GM19372 (cell line): Measurements from ENCODE around the gene SLX4.

Source experiments
- ATAC-seq: cut with Tn5 transposase; IDR thresholded peaks from one replicate; pipeline ENCODE4 v1.9.1; 2021; ENCODE audit warnings: mild to moderate bottlenecking, low read depth, moderate library complexity; ENCODE audit not compliant: unreplicated experiment

Gene SLX4

DNA sequence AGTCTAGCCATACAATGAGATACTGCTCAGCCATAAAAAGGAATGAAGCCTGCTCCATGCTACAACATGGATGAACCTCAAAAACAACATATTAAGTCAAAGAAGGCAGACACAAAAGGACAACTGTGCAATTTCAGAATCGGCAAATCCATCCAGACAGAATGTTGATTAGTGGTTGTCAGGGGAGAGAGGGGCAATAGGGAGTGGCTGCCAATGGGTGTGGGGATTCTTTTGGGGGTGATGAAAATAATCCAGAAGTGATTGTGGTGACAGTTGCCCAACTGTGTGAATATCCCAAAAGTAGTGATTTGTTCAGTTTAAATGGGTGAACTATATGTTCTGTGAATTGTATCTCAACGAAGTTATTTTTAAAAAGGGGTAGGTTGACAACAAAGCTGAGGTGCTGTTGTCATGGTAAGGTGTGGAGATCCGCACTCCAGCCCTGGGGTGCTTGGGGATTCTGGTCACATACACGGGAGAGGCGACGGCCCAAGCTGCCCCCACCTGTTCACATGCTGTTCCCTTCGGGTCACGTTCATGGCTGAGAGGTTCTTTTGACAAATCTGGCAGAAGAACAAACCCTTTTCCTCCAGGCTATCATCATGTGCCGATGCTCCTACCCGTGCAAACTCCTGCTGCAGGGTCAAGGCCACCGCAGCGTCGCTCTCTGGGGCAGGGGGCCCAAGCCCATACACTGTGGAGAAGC lies 9.6 kb downstream of the SLX4 start:
- ATAC-seq: no peak

DNA sequence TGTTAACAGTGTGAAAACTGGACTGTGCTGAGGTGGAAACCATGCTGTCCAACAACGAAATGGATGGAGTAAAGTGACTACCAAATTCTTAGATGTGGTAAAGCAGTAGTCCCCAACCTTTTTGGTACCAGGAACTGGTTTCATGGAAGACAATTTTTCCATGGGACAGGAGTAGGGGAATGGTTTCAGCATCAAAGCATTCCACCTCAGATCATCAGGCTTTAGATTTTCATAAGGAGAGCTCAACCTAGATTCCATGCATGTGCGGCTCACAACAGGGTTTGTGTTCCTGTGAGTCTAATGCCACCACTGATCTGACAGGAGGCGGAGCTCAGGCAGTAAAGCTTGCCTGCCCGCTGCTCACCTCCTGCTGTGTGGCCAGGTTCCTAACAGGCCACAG lies 11.5 kb downstream of the SLX4 start:
- no peak for ATAC-seq

DNA sequence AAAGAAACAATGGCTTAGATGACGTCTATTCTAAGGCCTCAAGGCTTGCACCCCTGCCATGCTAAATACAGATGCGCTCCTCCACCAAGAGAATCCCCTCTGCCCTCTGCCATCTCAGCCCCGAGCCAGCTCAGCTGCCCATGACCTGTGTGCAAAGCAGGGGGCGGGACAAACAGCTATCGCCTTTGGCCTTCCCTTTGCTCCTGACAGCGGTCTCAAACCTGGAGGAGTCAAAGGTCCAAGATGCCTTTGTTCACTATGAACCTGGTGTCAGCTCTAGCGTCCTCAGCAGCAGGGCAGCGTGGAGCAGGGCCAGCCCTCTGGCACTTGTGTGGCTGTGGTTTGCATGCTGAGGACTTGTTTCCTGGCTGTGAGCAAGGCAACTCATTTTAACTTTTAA lies 12.3 kb downstream of the SLX4 start:
- no peak for ATAC-seq

DNA sequence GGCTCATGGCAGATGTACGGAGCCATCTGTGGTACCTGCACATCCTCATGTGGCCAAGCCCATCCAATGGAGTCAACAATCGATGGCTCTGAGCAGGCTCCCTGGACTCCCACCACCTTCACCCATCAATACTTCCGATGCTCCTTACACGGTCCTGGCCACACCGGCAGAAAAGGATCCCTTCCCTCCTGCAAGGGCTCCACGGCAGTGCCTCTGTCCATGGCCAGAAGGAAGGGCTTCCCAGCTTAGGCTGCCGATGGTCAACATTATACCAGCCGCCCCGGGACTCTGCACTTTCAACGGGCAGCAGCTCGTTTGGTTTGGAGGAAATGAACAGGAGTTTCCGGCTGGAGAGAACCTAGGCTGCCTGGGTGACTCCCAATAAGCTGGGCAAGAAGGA lies 13.2 kb downstream of the SLX4 start:
- no peak for ATAC-seq

DNA sequence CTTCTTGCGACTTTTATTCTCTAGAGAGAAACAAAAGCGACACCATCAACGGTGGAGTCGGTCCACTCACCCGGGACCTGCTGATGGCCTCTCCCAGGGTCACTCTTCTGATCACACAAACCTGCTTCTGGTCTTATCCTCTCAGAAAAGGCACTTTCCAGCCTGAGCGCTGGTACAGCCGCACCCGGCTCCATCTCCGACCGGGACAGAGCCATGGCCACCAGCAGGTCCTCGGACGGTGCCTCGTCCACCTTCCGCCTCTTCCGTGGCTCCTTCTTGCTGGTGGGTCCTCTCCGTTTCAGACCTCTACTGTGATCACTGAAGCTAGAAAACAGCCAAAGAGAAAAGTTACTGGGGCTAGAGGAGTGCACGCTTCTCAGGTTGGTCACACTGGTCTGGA lies 13.7 kb downstream of the SLX4 start:
- ATAC-seq: no peak

DNA sequence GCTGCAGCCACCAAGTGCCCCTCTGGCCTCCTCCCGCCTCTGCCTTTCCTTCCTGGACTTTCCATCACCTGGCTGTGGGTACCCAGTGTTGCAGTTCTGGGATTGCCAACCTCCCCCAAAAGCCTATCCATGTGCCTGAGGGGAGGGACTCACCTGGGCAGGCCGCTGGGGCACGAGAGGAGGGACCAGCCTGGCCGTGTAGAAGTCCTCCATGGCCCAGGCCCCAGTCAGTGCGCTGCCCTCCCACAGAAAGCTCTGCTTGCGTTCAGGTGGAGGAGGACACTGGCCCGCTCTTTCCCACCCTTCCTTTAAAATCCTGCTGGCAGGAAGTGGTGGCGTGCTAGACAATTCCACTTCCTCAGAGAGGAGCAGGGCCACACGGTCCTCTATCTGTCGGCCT lies 14.2 kb downstream of the SLX4 start:
- no peak for ATAC-seq

DNA sequence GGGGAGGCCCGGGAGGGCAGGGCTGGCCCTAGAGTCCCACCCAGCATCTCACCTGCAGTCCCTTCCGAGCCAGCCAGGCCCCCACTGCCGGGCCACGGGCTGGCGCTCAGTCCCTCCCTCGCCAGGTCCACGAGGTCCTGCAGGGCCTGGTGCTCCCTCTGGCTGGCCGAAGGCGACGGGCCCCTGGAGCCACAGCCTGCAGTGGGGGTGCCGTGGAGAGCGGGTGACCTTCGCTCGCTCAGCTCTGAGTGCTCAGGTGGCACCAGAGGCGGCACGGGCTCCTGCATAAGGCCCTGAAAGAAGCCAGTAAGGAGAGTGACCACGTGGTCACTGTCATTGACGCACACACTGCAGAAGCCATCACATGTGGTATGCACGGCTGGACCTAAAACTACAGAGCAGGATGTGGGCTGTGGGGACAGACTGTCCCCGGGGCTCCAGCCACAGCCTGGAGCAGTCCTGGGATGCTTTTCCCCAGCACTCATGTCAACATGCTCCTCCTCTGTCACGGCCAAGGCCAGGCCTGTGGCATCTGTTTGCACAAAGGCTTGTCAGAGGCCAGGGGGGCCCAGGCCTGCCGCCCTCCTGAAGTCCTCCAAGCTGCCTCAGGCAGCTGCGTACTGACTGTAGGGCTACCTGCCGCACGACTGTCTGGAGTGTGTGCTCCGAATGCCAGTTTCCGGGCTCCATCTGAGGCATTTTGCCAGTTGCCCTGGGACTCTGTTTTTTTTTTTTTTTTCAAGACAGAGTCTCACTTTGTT lies 15.1 kb downstream of the SLX4 start:
- ATAC-seq: no peak

DNA sequence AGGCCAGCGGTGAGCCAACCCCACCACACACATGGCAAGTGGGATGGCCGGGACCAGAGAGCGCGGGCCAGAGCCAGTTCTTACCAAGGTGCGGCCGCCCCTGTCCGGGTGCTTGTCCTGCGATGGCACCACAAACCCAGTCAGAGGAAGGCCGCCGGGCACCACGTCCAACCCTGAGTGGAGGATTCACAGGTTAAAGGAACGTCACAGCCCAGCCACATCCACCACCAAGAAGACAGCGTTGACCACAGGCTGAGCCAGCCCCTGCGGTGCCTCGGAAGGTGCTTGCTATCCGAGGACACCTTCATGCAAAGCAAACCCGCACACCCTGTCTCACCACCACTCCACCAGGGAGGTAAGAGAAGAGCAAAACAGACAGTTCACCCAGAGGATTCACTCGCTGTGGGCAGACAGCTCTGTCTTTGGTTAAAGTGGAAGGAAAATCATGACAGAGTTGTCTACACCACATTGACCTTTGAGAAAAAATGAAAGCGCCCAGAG lies 15.8 kb downstream of the SLX4 start:
- ATAC-seq: no peak

DNA sequence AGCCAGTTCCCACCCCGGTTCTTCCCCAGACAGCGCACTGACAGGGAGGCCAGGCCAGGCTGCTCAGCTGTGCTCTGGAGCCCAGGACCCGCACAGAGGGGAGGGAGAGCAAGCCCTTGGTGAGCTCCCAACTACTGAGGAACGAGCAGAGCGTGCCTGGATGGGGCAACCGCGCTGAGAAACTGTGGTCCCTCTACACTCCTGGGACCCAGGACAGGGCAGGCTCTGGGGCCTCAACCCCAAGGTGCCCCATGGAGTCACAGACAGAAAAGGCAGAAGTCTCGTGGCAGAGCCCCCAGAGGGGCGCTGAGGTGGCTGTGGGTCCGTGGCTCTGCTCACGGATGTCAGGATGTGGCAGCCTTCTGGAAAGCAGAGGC lies 16.3 kb downstream of the SLX4 start:
- ATAC-seq: no peak

DNA sequence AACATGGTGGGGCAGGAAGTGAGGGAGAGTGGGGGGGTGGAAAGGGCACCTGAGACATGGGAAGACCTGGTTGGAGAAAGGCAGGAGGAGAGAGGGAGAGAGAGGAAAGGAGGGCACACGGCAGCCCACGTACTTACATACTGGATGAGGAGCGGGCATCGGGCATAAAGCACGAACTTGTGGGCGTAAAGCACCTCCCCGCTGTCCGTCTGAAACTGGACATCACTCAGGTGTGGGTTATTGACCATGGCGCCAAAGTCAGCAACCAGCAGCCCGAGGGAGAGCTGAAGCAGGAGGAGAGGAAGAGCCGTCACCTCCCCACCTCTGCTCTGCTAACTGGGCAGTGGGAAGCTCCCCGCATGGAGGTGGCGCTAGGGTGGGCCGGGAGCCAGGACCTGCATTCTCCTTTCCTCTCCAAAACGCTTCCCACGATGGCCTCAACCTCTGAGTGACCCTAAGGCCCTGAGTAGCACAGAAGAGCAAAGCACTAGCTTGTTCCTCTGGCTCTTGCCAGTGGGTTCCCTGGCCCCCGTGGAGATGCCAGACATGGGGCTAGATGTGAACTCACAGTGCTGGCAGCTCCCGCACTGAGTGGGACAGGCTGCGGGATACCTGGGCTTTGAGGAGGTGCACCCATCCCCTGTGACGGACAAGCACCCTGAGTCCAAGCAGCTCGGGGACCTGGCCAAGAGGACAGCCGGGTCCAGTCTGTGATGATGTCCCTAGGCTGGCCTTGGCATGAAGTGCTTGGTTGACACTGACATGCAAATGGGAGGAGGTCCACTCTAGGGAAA lies 16.9 kb downstream of the SLX4 start:
- ATAC-seq: no peak

DNA sequence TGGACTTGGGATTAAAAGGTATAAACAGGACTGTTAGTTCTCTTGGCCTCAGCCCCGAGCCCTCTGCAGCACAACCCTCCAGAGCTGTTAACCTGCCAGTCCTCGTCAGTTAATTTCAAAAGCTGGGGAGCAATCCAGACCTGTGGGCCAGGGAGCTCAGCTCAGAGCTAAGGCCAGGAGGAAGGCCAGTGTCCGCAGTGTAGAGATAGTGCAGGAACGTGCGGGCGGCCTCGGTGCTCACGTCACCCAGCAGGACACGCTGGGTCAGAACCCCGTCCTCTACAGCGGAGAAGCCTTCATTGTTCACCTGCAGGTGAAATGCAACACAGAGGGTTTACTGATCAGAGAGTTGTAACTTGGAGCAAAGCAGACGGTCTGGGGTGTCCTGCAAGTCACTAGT lies 18.8 kb downstream of the SLX4 start:
- no peak for ATAC-seq

DNA sequence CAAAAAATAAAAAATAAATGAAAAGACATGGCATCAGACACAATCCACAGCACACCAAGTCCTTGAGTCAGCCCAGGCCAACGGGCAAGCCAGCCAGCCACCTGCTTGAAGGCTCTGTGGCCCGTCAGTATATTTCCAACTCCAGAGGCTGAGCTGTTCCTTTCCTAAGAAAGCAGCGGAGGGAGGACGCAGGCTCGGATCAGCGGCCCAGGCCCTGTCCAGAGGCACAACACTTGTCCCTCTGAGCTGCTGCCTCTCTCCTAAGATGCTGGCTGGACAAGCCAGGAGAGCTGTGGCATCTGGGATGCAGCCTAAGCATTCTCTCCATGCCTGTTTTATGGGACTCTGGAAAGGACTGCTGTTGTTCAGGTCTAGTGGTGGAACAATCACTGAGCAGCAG lies 19.4 kb downstream of the SLX4 start:
- ATAC-seq: no peak

DNA sequence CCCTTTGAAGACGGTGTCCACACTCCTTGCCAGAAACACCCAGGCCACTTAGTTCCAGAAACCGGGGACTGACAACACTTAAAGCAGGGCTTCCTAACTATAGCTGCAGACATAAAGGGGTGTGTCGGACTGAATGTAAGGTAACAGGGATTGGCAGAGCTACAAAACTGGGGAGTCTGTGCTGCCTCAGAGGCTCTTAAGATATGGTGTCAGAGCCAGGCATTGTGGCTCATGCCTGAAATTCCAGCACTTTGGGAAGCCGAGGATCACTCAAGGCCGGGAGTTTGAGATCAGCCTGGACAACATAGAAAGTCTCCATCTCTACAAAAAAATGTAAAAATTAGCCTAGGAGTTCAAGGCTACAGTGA lies 20.0 kb downstream of the SLX4 start:
- ATAC-seq: no peak

DNA sequence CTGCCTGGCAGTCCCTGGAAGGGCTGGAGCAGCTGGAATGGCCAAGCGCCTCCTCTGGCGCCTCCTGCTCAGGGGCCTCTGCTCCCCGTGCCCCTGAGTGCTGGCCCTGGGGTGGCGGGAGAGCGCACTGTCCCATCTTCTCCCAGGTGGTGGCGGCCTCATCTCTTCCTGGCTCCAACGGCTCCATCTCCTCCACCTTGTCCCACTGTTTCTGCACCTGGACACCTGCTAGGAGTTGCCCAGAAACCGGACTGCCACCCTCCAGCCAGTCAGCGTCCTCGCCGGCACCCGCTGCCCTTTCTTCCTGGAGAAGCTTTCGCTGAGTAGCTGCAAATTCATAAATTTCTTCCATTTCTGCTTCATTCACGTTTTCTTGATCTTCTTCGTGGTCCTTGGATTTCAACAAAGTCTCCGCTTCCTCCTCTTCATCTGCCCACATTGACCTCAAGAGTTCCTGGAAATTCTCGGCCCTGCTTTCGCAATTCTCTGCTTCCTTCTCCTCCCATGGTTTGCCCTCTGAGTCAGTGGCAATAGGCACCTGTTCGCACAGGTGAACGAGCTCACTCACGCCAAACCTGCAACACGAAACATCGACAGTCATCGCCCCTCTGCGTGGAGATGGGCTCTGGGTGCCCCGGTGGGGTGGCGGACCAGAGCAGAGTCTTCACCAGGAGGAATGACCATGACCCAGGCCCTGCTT lies 20.5 kb downstream of the SLX4 start:
- no peak for ATAC-seq

DNA sequence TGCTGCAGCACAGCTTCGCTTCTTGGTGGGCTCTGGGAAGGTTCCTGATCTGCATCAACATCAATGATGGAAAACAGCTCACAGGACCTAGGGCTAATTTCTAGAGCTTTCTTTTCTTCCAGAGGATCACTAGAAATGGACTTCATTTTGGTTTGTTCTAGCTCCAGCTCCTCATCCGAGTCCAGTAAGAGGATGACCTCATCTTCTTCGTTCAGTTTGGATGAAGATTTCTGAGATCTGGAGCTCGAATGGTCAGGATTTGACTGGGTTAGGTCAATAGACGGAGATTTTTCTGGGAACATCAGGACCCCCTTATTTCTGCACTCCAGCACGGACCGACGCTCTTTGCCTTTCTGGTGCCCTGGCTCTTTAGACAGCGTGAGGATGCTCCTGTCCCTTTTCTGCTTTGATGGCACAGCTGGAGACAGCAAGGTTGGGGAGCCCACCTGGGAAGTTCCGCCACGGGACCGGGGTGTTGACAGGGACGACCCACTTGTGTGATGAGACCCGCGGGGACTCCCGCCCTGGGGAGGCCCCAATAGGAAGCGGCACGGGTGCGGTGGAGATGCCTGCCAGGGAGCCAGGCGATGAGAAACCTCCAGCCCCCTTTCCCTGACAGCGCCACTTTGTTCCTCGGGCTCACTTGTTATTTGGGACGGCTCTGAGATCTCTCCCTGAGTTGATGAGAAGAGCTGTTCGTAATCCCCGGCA lies 21.3 kb downstream of the SLX4 start:
- ATAC-seq: no peak

DNA sequence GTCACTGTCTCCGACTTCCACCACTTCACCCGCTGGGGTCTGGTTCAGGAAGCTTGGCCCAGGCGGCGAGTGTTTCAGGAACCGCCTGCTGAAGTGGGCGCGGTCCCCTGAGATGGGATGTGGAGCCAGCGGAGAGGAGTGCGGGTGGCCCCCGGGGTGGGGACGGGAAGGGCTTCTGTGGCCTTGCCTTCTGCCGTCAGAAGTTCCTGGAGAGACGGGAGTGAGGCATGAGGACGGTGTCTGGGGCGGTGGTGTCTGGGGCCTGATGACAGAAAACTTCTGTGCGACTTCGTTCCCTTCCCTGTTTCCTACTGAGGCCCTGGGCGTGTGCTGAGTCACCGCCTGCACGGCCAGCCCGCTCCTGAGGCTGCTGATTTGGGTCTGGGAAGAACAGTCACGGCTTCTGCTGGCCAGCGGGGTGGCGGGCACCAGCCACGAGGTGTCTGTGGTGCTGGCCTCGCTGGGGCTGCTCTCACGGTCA lies 21.9 kb downstream of the SLX4 start:
- ATAC-seq: no peak

DNA sequence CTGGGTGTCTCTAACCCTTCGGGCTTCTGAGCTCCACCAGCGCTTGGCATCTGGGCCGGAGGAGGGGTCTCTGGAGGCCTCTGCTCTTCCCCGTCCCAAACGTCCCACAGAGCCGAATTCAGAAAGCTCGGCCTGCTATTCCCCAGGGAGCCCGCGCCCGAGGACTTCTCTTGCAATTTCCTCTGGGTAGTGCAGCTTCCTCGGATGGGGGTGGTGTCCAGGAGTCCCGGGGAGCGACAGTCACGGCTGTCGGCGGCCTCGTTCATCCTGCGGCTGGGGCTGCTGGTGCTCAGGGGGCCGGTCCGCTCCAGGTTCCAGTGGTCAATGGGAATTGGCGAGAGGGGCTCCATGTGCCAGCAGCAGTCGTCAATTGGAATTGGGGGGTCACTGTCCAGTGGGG lies 22.4 kb downstream of the SLX4 start:
- no peak for ATAC-seq

DNA sequence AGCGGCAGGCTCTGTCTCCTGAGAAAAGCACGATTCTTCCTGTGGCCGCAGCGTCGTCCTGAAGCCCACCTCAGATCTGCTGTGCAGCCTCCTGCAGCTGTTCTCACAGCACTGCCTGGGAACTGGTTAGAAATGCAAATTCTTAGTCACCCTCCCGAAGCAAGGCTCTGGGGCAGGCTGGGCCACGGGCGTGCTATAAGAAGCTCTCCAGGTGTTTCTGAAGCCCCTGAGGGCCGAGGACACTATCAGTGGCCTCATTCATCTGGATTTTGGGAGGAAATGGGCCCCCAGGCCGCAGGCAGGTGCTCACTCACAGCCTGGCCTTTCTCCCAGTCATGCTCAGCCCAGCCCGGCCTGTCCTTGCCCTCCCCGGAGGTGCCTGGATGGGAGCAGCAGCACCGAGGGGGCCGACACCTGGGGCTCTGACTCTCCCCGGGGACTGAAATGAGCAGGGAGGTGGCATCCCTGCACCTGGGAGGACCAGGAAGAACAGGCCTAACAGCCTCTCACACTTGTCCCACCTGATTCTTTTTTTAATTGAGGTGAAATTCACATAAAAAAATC lies 23.8 kb downstream of the SLX4 start:
- ATAC-seq: no peak

DNA sequence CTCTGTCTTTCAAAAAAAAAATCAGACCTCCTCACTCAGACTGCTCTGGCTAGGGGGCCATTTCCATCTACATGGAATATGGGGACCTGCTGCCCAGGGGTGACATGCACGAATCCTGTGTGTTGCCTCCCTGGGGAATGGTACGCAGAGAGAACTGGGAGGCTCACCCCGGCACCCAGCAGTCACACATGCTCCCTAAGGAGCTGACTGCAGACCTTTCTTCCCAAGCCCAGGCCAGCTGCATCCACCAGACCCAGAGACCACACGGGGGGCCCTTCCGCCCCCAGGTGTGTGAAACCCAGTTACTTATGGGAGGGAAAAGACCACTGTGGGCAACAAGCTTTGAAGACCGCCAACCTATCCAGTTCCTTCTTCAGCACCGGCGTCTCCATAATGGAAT lies 27.0 kb downstream of the SLX4 start:
- no peak for ATAC-seq
